ENCODE data around the gene FKBP1A. TPM values are rescaled to one million over a fixed set of nuclear protein-coding genes. Genes with fewer than 3 reads are reported as not detected.

FKBP1A gene
- total and polyA plus RNA-seq, 10 of the 15 experiments (the other 5 are each of a cell fraction or from before 2014, with no cell fraction given): 103 to 687 (median 254) TPM

DNA sequence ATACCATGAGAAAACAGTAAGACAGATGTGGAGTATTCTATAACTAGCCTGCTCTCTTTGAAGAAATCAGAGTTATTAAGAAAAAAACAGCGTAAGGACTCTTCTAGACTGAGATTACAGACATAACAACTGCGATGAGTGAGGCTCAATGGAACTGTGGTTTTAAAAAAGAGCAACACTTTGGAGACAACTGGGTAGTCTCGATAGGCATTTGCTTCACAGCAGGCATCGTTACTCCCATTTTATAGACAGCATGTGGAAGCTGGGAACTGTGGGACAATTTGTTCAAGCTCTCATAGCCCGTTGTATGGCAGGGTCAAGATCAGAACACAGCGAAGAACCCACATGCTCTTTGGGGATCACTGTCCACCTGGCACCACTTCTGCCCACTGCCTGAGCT is 4.6 kb downstream of the FKBP1A start:
- no peak overlapping the region for H3K9ac ChIP-seq (ENCODE audit: control insufficient read depth, insufficient read depth, low read length)
- DNase-seq (ENCODE audit: low read depth, low spot score) (no peak), ATAC-seq (no peak), FAIRE-seq (no peak)
- in situ Hi-C loops (cut with MboI): no loop called here
- intact Hi-C loops (cut with micrococcal nuclease; ENCODE audit: unreplicated experiment): loop anchor here (2.0 kb wide), 1 partner anchor 63 kb away; no protein-coding TSS in a partner anchor
- POLR2A ChIA-PET: interaction anchor here (1.0 to 5.8 kb wide), 3 partner anchors 11 to 61 kb away, joined by 5 to 76 read pairs (median 11); partner anchors contain the start of gene SDCBP2
- peaks cover 10% of the 10 kb centered on the region for H3K4me1 ChIP-seq (ENCODE audit: control insufficient read depth, insufficient read depth, low read length)
- peaks cover 0 to 6% of the 10 kb centered on the region in 2 experiments for H3K36me3 ChIP-seq (ENCODE audit: control insufficient read depth in 2 of 2, insufficient read depth in 2 of 2, low read length in 1 of 2)
- SMC1A ChIA-PET (ENCODE audit: uncharacterized antibody, unreplicated experiment): interaction anchor here (1.2 to 5.8 kb wide), 3 partner anchors 49 to 63 kb away, joined by 3 to 52 read pairs (median 3); partner anchors contain the start of gene SDCBP2
- H4K20me1 ChIP-seq (ENCODE audit: control insufficient read depth, insufficient read depth): 0 out of 2 replicates have a peak, but pooled peaks cover 3% of the 10 kb centered on the region
- no peak overlapping the region for H3K27ac ChIP-seq (ENCODE audit: control insufficient read depth, insufficient read depth)
- 78% methylated on average over 6 of the region's 6 CpGs for WGBS (ENCODE audit: insufficient coverage, insufficient replicate concordance, low lambda C conversion rate, missing lambda C conversion rate)
- H3K27me3 ChIP-seq (replicated peaks in 1 of 2; ENCODE audit: control insufficient read depth in 2 of 2, insufficient read depth in 2 of 2, low read length in 1 of 2): no peaks in the 10 kb centered on the region
- peak overlapping the region; percentile 59 for H3K4me3 ChIP-seq
- no peaks in the 10 kb centered on the region for H3K9me3 ChIP-seq (replicated peaks; ENCODE audit: control insufficient read depth, insufficient read depth, low read length)
- RAD21 ChIA-PET (ENCODE audit: unreplicated experiment): interaction anchor here (1.1 kb wide), 1 partner anchor 12 kb away, joined by 5 read pairs; no protein-coding TSS in a partner anchor
- peaks cover 91% of the 10 kb centered on the region for H3K79me2 ChIP-seq (ENCODE audit: control insufficient read depth, insufficient read depth, low read length)
- TF ChIP-seq, protein P1, sequence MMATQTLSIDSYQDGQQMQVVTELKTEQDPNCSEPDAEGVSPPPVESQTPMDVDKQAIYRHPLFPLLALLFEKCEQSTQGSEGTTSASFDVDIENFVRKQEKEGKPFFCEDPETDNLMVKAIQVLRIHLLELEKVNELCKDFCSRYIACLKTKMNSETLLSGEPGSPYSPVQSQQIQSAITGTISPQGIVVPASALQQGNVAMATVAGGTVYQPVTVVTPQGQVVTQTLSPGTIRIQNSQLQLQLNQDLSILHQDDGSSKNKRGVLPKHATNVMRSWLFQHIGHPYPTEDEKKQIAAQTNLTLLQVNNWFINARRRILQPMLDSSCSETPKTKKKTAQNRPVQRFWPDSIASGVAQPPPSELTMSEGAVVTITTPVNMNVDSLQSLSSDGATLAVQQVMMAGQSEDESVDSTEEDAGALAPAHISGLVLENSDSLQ (IDR thresholded peaks at IDR 0.05): no peak
- TF ChIP-seq KAT2A (conservative IDR thresholded peaks at IDR 0.05; ENCODE audit: control insufficient read depth, low read depth, low read length) (no peak), SUZ12 (IDR thresholded peaks at IDR 0.05; ENCODE audit: unreplicated experiment) (no peak), CBX3 (IDR thresholded peaks at IDR 0.05; ENCODE audit: borderline replicate concordance, low read depth) (no peak), SREBF1 (IDR thresholded peaks at IDR 0.05; ENCODE audit: low read length) (no peak), STAT1 (conservative IDR thresholded peaks at IDR 0.05) (no peak), RUNX3 (IDR thresholded peaks at IDR 0.05; ENCODE audit: low read length) (no peak)
- TF ChIP-seq, protein P2, sequence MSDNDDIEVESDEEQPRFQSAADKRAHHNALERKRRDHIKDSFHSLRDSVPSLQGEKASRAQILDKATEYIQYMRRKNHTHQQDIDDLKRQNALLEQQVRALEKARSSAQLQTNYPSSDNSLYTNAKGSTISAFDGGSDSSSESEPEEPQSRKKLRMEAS (IDR thresholded peaks at IDR 0.05; ENCODE audit: low read depth, low read length): no peak
- H2AFZ ChIP-seq (ENCODE audit: control insufficient read depth, low read depth, low read length): no peak overlapping the region
- CTCF ChIA-PET: interaction anchor here (0.6 to 1.5 kb wide), 3 partner anchors 28 to 73 kb away, joined by 3 to 7 read pairs (median 4); no protein-coding TSS in a partner anchor
- peak overlapping the region; percentile 85 for H3K4me2 ChIP-seq (ENCODE audit: control insufficient read depth, insufficient read depth)
- BruUV-seq (replicated peaks): no TSS peak

Measured in GM12878 (cell line).